K562 (cell line): ENCODE data around the gene SLC16A14. TPM values are rescaled to one million over a fixed set of nuclear protein-coding genes. Genes with fewer than 3 reads are reported as not detected.

Source experiments
- E2F3 ChIP-seq: fragments of 250-450 bp; sonication (Bioruptor Pico); IDR thresholded peaks from 2 replicates; pipeline ENCODE4 v1.4.0; 2020; ENCODE audit warnings: mild to moderate bottlenecking
- MAFF ChIP-seq: IDR thresholded peaks from 2 replicates; pipeline ENCODE4 v1.6.1; 2012; ENCODE audit warnings: low read length, improper control_type of control experiment
- TARDBP ChIP-seq: fragments of 450-650 bp; IDR thresholded peaks from 2 replicates; pipeline ENCODE4 v1.6.1; 2016
- ZNF140 ChIP-seq: fragments of 250-450 bp; sonication (Bioruptor Pico); IDR thresholded peaks from 2 replicates; pipeline ENCODE4 v1.8.0; 2021; ENCODE audit warnings: moderate library complexity, mild to moderate bottlenecking, inconsistent platforms
- polyA plus RNA-seq, 8 experiments: library from polyadenylated mRNA; depleted of rRNA in 4 of 8; stranded (reverse) in 5 of 8; unstranded in 3 of 8; fragments of >200 nt; fragmentation: Nextera tagmentation in 2 of 8; fragmentation: Illumina TruSeq in 1 of 8; extraction: Ambion mirVana in 2 of 8; extraction: Trizol in 1 of 8; gene quantifications; 2 replicates each; pipeline versions ENCODE4 v1.2.1 to v1.2.3, GENCODE V29; 2011 to 2014; ENCODE audit warnings: inconsistent platforms in 1 of 8, missing spikeins in 1 of 8
- total RNA-seq, 7 experiments: library from RNA; depleted of rRNA in 6 of 7; stranded (reverse); fragments of >200 nt in 6 of 7; fragmentation: Illumina TruSeq in 2 of 7; extraction: Trizol in 2 of 7; gene quantifications; 2 replicates each; pipeline versions ENCODE4 v1.2.1 to v1.2.3, GENCODE V29; 2011 to 2021; ENCODE audit warnings: low replicate concordance in 1 of 7
- TF ChIP-seq, protein P1 (sequence below): fragments of 250-450 bp; sonication (Bioruptor Pico); IDR thresholded peaks from 2 replicates; pipeline ENCODE4 v1.5.0; 2021; ENCODE audit warnings: mild to moderate bottlenecking, moderate library complexity
- TF ChIP-seq, protein P2 (sequence below): fragments of 450-650 bp; formaldehyde crosslinking; IDR thresholded peaks from 2 replicates; pipeline ENCODE4 v1.4.0; 2022; ENCODE audit warnings: mild to moderate bottlenecking, moderate library complexity
- TF ChIP-seq, protein P3 (sequence below), 2 experiments: fragments of 200-800 bp in 1 of 2; sonication (Bioruptor generic) in 1 of 2; sonication (generic) in 1 of 2; formaldehyde crosslinking in 1 of 2; IDR thresholded peaks in 1 of 2; conservative IDR thresholded peaks in 1 of 2; 2 replicates each; pipeline versions ENCODE4 v1.5.0 to v1.6.1; 2016 to 2020; ENCODE audit warnings: missing compliant biosample characterization in 1 of 2, missing genetic modification characterization in 1 of 2, missing genetic modification reagents in 1 of 2
- TF ChIP-seq, protein P4 (sequence below): fragments of 250-450 bp; sonication (Bioruptor Pico); IDR thresholded peaks from 2 replicates; pipeline ENCODE4 v1.4.0; 2020; ENCODE audit warnings: mild to moderate bottlenecking, moderate library complexity
- TF ChIP-seq, protein P5 (sequence below): IDR thresholded peaks from 2 replicates; pipeline ENCODE4 v1.6.1; 2012; ENCODE audit warnings: low read depth, low read length, improper control_type of control experiment, borderline replicate concordance

Gene SLC16A14
- total and polyA plus RNA-seq, 9 of the 15 experiments (the other 6 are each of a cell fraction or from before 2014, with no cell fraction given), result not detected

DNA sequence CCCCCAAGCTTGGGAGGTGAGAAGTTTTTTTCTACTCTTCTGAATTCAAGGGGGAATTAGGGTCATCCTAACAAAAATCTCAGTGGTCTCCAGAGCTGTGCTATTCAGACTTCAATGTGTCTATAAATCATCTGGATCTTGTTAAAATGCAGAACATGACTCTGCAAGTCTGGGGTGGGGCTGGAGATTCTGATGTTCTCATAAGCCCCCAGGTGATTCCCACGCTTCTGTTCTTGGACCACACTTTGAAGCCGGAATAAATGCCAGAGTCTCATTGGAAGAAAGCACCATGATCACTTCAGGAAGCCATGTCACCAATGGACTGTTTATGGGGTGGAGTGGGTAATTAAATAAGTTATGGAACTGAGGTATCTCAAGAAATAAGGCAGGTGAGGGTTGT lies 22.2 kb upstream of the SLC16A14 start (continued):
- TF ChIP-seq, protein P1, sequence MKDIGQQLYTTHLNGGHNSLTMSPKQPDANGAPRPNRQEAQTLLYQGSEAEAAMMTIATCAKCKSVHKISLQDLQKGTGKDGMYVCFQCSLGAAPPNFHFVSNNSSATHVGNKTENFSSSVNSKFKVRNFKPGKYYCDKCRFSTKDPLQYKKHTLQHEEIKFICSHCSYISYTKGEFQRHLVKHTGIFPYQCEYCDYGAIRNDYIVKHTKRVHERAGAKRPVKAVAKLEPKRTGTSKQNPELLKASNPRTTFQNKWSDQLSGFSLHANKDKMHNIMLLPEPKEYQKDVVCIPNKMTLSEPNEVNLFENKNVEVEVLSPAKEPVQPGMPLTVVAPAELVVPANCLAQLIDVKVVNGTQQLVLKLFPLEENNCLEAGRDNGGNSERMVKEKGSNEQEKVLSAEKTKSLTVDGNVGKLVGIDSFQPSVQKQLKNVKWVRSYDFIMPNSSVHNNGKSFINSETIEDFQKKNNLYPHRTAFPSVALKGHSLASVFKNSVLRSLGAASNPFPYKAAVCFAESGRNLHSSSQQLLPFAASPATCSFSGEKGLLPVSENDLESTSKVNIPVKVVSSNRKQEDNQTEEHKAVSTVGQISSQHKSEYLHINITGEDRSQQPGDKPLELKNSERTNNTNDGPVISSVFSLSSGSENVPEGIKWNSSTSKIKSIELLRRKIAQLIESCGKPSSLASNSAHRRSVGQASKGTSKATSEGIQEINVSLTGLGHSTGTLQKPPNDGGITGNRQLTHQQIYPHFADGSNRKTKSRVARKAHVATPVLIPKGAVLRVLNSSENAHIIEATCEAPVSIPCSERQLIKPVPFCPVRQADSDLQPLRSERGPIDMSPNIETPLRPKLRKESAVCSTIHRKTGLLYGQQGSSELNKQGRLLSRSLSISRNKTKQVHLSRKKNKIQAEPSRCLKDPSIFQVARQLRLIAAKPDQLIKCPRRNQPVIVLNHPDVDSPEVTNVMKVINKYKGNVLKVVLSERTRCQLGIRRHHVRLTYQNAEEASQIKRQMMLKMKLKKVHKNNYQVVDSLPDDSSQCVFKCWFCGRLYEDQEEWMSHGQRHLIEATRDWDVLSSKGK (CRISPR knock-in tag), result no peak
- TF ChIP-seq, protein P2, sequence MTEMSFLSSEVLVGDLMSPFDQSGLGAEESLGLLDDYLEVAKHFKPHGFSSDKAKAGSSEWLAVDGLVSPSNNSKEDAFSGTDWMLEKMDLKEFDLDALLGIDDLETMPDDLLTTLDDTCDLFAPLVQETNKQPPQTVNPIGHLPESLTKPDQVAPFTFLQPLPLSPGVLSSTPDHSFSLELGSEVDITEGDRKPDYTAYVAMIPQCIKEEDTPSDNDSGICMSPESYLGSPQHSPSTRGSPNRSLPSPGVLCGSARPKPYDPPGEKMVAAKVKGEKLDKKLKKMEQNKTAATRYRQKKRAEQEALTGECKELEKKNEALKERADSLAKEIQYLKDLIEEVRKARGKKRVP (CRISPR knock-in tag), result no peak
- TF ChIP-seq E2F3, result no peak
- TF ChIP-seq TARDBP, result no peak
- TF ChIP-seq MAFF, result no peak
- no peak for TF ChIP-seq ZNF140 (CRISPR knock-in tag)
- TF ChIP-seq, protein P3, sequence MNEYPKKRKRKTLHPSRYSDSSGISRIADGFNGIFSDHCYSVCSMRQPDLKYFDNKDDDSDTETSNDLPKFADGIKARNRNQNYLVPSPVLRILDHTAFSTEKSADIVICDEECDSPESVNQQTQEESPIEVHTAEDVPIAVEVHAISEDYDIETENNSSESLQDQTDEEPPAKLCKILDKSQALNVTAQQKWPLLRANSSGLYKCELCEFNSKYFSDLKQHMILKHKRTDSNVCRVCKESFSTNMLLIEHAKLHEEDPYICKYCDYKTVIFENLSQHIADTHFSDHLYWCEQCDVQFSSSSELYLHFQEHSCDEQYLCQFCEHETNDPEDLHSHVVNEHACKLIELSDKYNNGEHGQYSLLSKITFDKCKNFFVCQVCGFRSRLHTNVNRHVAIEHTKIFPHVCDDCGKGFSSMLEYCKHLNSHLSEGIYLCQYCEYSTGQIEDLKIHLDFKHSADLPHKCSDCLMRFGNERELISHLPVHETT (CRISPR knock-in tag; conservative IDR thresholded peaks at IDR 0.05 in 1 of 2, IDR thresholded peaks at IDR 0.05 in 1 of 2), result no peak
- TF ChIP-seq, protein P4, sequence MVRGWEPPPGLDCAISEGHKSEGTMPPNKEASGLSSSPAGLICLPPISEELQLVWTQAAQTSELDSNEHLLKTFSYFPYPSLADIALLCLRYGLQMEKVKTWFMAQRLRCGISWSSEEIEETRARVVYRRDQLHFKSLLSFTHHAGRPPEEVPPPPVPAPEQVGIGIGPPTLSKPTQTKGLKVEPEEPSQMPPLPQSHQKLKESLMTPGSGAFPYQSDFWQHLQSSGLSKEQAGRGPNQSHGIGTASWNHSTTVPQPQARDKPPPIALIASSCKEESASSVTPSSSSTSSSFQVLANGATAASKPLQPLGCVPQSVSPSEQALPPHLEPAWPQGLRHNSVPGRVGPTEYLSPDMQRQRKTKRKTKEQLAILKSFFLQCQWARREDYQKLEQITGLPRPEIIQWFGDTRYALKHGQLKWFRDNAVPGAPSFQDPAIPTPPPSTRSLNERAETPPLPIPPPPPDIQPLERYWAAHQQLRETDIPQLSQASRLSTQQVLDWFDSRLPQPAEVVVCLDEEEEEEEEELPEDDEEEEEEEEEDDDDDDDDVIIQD (CRISPR knock-in tag), result no peak
- TF ChIP-seq, protein P5, sequence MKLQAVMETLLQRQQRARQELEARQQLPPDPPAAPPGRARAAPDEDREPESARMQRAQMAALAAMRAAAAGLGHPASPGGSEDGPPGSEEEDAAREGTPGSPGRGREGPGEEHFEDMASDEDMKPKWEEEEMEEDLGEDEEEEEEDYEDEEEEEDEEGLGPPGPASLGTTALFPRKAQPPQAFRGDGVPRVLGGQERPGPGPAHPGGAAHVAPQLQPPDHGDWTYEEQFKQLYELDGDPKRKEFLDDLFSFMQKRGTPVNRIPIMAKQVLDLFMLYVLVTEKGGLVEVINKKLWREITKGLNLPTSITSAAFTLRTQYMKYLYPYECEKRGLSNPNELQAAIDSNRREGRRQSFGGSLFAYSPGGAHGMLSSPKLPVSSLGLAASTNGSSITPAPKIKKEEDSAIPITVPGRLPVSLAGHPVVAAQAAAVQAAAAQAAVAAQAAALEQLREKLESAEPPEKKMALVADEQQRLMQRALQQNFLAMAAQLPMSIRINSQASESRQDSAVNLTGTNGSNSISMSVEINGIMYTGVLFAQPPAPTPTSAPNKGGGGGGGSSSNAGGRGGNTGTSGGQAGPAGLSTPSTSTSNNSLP, result no peak
